ENCODE measurements around the gene PLAAT2. TPM values are rescaled to one million over a fixed set of nuclear protein-coding genes. Genes with fewer than 3 reads are reported as not detected.
"Not testable (repeated sequence)": the region's sequence is repeated elsewhere in the genome, so short reads cannot be mapped to it uniquely, and the experiment has no call there.

Gene PLAAT2
- total and polyA plus RNA-seq, 2 of the 13 experiments (the other 11 are each of a cell fraction or from before 2014, with no cell fraction given) = 0.22 TPM; not detected in 1

DNA sequence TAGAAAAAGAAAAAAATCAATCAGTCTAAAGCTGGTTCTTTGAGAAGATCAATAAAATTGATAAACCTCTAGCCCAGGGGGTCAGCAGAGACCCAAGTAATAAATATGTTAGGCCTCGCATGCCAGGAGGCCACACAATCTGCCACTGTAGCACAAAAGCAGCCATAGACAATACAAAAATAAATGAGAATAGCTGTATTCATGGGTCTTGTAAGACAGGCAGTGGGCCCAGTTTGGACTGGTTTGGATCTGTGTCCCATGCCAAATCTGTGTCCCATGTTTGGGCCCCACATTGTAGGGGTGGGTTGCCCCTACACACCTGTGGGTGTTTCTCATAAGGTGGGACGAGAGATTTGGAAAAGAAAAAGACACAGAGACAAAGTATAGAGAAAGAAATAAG is 33.2 kb downstream of the PLAAT2 start:
- H3K9me3 ChIP-seq (ENCODE audit: low read length) = no peaks in the 10 kb centered on the region
- H3K4me3 ChIP-seq (replicated peaks in 1 of 3; ENCODE audit: insufficient read depth in 1 of 3, low read depth in 2 of 3, low read length in 3 of 3) = no peak overlapping the region
- ChIA-PET POLR2A (no interaction called here), CTCF (ENCODE audit: low intra/inter-chr PET ratio, low total read pairs) (no interaction called here)
- ATAC-seq = no peak
- no peaks in the 10 kb centered on the region for H3K79me2 ChIP-seq (ENCODE audit: insufficient read depth, low read length)
- WGBS (ENCODE audit: low lambda C conversion rate) = 80% methylated on average over 2 of the region's 2 CpGs
- TF ChIP-seq ZNF674 (CRISPR knock-in tag; IDR thresholded peaks at IDR 0.05; ENCODE audit: low read depth) = no peak
- TF ChIP-seq, protein P1, sequence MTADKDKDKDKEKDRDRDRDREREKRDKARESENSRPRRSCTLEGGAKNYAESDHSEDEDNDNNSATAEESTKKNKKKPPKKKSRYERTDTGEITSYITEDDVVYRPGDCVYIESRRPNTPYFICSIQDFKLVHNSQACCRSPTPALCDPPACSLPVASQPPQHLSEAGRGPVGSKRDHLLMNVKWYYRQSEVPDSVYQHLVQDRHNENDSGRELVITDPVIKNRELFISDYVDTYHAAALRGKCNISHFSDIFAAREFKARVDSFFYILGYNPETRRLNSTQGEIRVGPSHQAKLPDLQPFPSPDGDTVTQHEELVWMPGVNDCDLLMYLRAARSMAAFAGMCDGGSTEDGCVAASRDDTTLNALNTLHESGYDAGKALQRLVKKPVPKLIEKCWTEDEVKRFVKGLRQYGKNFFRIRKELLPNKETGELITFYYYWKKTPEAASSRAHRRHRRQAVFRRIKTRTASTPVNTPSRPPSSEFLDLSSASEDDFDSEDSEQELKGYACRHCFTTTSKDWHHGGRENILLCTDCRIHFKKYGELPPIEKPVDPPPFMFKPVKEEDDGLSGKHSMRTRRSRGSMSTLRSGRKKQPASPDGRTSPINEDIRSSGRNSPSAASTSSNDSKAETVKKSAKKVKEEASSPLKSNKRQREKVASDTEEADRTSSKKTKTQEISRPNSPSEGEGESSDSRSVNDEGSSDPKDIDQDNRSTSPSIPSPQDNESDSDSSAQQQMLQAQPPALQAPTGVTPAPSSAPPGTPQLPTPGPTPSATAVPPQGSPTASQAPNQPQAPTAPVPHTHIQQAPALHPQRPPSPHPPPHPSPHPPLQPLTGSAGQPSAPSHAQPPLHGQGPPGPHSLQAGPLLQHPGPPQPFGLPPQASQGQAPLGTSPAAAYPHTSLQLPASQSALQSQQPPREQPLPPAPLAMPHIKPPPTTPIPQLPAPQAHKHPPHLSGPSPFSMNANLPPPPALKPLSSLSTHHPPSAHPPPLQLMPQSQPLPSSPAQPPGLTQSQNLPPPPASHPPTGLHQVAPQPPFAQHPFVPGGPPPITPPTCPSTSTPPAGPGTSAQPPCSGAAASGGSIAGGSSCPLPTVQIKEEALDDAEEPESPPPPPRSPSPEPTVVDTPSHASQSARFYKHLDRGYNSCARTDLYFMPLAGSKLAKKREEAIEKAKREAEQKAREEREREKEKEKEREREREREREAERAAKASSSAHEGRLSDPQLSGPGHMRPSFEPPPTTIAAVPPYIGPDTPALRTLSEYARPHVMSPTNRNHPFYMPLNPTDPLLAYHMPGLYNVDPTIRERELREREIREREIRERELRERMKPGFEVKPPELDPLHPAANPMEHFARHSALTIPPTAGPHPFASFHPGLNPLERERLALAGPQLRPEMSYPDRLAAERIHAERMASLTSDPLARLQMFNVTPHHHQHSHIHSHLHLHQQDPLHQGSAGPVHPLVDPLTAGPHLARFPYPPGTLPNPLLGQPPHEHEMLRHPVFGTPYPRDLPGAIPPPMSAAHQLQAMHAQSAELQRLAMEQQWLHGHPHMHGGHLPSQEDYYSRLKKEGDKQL (CRISPR knock-in tag; IDR thresholded peaks at IDR 0.05; ENCODE audit: low read depth) = no peak
- no peak for TF ChIP-seq ZNF256 (CRISPR knock-in tag; conservative IDR thresholded peaks at IDR 0.05)
- 0 out of 5 replicates have a peak, but pooled peaks cover 0 to 10% of the 10 kb centered on the region in 2 experiments for H3K27me3 ChIP-seq (ENCODE audit: control insufficient read depth in 1 of 2, insufficient read depth in 2 of 2, low read length in 2 of 2)
- no peaks in the 10 kb centered on the region for H3K36me3 ChIP-seq (replicated peaks in 1 of 2; ENCODE audit: control insufficient read depth in 1 of 2, insufficient read depth in 2 of 2, low read length in 2 of 2)
- no peaks in the 10 kb centered on the region for H4K20me1 ChIP-seq (ENCODE audit: insufficient read depth, low read length)
- H3K4me2 ChIP-seq (ENCODE audit: low read depth, low read length) = no peak overlapping the region
- no TSS peak for BruUV-seq (replicated peaks)
- intact Hi-C loops (cut with micrococcal nuclease; ENCODE audit: unreplicated experiment) = no loop called here
- FAIRE-seq = no peak
- DNase-seq (ENCODE audit: low spot score) = no peak
- no peak overlapping the region for H3K9ac ChIP-seq (ENCODE audit: insufficient read depth, low read depth, low read length)
- H3K4me1 ChIP-seq (ENCODE audit: insufficient read depth, low read length) = peaks cover 16% of the 10 kb centered on the region
- H3K27ac ChIP-seq (ENCODE audit: extremely low read length, insufficient read depth, low read length) = no peak overlapping the region
- in situ Hi-C loops (cut with HindIII; ENCODE audit: extremely low pct_ligation_motif_present, low pct_unique_long_range_greater_than_20kb) = no loop called here
- no peak overlapping the region for H2AFZ ChIP-seq (ENCODE audit: low read length)

DNA sequence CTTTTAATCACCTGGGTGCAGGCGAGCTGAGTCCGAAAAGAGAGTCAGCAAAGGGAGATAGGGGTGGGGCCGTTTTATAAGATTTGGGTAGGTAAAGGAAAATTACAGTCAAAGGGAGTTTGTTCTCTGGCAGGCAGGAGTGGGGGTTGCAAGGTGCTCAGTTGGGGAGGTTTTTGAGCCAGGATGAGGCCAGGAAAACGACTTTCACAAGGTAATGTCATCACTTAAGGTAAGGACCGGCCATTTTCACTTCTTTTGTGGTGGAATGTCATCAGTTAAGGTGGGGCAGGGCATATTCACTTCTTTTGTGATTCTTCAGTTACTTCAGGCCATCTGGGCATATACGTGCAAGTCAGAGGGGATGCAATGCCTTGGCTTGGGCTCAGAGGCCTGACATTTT is 33.8 kb downstream of the PLAAT2 start:
- H3K9ac ChIP-seq (ENCODE audit: insufficient read depth, low read depth, low read length); ATAC-seq; H4K20me1 ChIP-seq (ENCODE audit: insufficient read depth, low read length); FAIRE-seq; BruUV-seq (replicated peaks); CTCF ChIA-PET (ENCODE audit: low intra/inter-chr PET ratio, low total read pairs); H3K4me3 ChIP-seq (replicated peaks in 1 of 3; ENCODE audit: insufficient read depth in 1 of 3, low read depth in 2 of 3, low read length in 3 of 3); intact Hi-C loops (cut with micrococcal nuclease; ENCODE audit: unreplicated experiment); DNase-seq (ENCODE audit: low spot score); H3K27ac ChIP-seq (ENCODE audit: extremely low read length, insufficient read depth, low read length); H3K79me2 ChIP-seq (ENCODE audit: insufficient read depth, low read length); in situ Hi-C loops (cut with HindIII; ENCODE audit: extremely low pct_ligation_motif_present, low pct_unique_long_range_greater_than_20kb); POLR2A ChIA-PET; H3K36me3 ChIP-seq (replicated peaks in 1 of 2; ENCODE audit: control insufficient read depth in 1 of 2, insufficient read depth in 2 of 2, low read length in 2 of 2); H2AFZ ChIP-seq (ENCODE audit: low read length); H3K4me2 ChIP-seq (ENCODE audit: low read depth, low read length); H3K9me3 ChIP-seq (ENCODE audit: low read length); H3K27me3 ChIP-seq (ENCODE audit: control insufficient read depth in 1 of 2, insufficient read depth in 2 of 2, low read length in 2 of 2): not testable (repeated sequence)
- H3K4me1 ChIP-seq (ENCODE audit: insufficient read depth, low read length) = peaks cover 16% of the 10 kb centered on the region
- WGBS (ENCODE audit: low lambda C conversion rate) = 22% methylated on average over 6 of the region's 6 CpGs

DNA sequence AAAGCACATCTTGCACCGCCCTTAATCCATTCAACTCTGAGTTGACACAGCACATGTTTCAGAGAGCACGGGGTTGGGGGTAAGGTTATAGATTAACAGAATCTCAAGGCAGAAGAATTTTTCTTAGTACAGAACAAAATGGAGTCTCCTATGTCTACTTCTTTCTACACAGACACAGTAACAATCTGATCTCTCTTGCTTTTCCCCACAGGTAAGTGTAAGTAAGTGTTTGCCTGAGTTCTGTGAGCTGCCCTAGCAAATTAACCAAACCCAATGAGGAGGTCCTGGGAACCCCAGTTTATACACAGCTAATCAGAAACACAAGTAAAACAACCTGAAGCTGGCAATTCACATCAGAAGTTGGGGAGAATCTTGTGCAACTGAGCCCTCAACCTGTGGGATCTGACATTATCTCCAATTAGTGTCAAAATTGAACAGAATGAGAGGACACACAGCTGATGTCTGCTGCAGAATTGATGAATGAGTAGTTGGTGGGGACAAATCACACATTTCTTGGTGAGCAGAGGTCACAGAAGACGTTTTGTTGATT is 34.4 kb downstream of the PLAAT2 start:
- H3K27me3 ChIP-seq (ENCODE audit: control insufficient read depth in 1 of 2, insufficient read depth in 2 of 2, low read length in 2 of 2); BruUV-seq (replicated peaks); H3K4me2 ChIP-seq (ENCODE audit: low read depth, low read length); ATAC-seq; H3K36me3 ChIP-seq (replicated peaks in 1 of 2; ENCODE audit: control insufficient read depth in 1 of 2, insufficient read depth in 2 of 2, low read length in 2 of 2); CTCF ChIA-PET (ENCODE audit: low intra/inter-chr PET ratio, low total read pairs); H3K9me3 ChIP-seq (ENCODE audit: low read length); H3K9ac ChIP-seq (ENCODE audit: insufficient read depth, low read depth, low read length); POLR2A ChIA-PET; H2AFZ ChIP-seq (ENCODE audit: low read length); H3K4me3 ChIP-seq (replicated peaks in 1 of 3; ENCODE audit: insufficient read depth in 1 of 3, low read depth in 2 of 3, low read length in 3 of 3); H3K79me2 ChIP-seq (ENCODE audit: insufficient read depth, low read length); FAIRE-seq; DNase-seq (ENCODE audit: low spot score); H3K27ac ChIP-seq (ENCODE audit: extremely low read length, insufficient read depth, low read length); intact Hi-C loops (cut with micrococcal nuclease; ENCODE audit: unreplicated experiment); in situ Hi-C loops (cut with HindIII; ENCODE audit: extremely low pct_ligation_motif_present, low pct_unique_long_range_greater_than_20kb); H4K20me1 ChIP-seq (ENCODE audit: insufficient read depth, low read length): not testable (repeated sequence)
- 0% methylated on average over 1 of the region's 3 CpGs for WGBS (ENCODE audit: low lambda C conversion rate)
- H3K4me1 ChIP-seq (ENCODE audit: insufficient read depth, low read length) = peaks cover 16% of the 10 kb centered on the region
